GM04504 (cell line): ENCODE measurements around the gene BTAF1.

Source experiments
- DNase-seq: peaks from one replicate; pipeline ENCODE4 v3.0.0-alpha.2; 2012; ENCODE audit warnings: low read depth

BTAF1 gene

GRCh38 chr10:92052088-92052487, 128.5 kb downstream of the BTAF1 start:
- no peak for DNase-seq

GRCh38 chr10:92052741-92053140, 129.2 kb downstream of the BTAF1 start:
- DNase-seq = no peak

- no peak for DNase-seq
Observed at GRCh38 chr10:92054807-92055206, 131.2 kb downstream of the BTAF1 start.

DNA sequence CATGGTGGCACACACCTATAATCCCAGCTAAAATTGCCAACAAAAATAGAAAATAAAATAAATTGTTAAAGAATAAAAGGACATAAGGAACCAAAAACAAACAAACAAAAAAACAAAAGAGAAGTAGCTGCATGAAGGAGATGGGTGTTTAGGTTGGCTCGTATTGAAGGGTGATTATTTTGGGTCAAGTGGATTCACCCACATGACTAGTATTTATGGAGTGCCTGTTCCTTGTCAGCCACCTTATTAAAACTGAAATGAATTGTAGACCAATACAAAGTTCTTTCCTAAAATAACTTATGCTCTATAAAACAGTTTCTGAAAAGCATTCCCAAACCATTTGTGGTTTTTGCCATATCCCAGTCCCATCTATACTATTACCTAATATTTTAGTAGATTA, 138.7 kb downstream of the BTAF1 start:
- no peak for DNase-seq

GRCh38 chr10:92064506-92064905, 140.9 kb downstream of the BTAF1 start:
- DNase-seq = no peak

- DNase-seq = no peak
Observed at GRCh38 chr10:92066386-92066785, 142.8 kb downstream of the BTAF1 start.

DNA sequence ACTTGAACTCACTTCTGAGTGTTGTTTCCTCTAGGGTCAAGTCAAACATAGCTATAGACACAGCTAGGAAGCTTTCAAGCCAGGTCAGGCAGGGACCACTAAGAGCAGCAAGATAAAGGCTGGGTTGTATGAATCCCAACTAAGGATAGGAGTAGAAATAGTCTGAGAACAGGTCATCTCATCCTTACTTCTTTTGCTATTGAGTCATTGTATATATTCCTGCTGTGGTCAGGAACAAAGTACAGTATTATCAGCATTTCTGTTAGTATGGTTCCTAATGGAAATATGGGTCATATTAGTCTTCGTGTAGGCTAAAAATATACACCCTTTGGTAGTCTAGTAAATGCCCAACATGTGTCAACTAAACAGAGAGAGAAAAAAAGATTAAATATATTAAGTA, 145.3 kb downstream of the BTAF1 start:
- DNase-seq = no peak

DNA sequence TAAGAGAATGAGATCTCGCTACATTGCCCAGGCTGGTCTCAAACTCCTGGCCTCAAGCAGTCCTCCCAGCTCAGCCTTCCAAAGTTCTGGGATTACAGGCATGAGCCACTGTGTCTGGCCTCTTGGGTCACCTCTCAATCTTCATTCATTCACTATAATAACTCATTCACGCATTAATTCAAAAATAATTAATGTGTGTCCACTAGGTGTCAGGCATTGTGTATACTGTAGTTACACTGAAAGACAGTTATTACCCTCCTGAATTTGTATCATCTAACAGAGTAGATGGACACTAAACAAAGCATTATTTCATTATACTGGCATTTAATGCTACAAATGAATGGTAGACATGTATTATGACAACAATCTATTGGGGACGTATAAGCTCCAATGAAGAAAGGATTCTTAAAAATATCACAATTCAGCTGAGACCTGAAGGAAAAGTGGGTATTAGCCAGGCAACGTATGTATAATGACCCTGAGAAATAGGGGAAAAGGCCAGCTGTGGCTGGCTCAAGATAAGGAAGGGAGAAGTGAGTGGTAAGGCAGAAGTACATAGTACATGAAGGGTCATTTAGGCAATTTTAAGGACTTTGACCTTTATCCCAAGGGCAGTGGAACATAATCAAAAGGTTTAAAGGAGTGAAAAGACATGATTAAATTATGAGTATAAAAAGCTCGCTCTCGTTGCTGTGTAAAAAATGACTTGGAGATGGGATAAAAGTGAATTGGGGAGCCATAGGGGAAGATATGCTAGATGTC, 150.7 kb downstream of the BTAF1 start:
- no peak for DNase-seq

- no peak for DNase-seq
Observed at GRCh38 chr10:92075829-92076228, 152.3 kb downstream of the BTAF1 start.

DNA sequence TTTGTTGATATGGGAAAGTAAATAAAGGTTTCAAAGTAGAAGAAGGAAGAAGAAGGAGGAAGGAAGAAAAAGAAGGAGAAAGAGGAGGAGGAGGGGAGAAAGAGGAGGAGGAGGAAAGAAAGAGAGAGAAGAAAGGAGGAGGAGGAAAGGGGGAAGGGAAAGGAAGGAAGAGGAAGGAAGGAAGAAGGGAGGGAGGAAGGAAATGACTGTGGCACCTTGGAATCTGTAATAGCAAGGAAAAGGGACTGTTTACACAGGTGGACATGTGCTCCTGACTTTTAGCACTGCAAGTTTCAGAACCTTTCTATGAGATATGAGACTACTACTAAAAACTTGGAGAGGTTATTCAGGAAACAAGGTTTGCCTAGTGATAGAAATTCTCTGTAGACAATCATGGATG, 153.2 kb downstream of the BTAF1 start:
- no peak for DNase-seq

GRCh38 chr10:92079003-92079402, 155.4 kb downstream of the BTAF1 start:
- DNase-seq = no peak
